GM12878 (cell line): ENCODE results near the gene ATF6B. TPM values are rescaled to one million over a fixed set of nuclear protein-coding genes. Genes with fewer than 3 reads are reported as not detected.

Experiments
- ATAC-seq: fragments of 200-7000 bp; cut with Tn5 transposase; 3 replicates; pipeline ENCODE4 v1.9.1; 2020; ENCODE audit warnings: mild to moderate bottlenecking, moderate library complexity
- BruUV-seq: library from RNA; stranded (reverse); fragments of 400-500 nt; replicated peaks from 2 replicates; lab custom pipeline; 2021; lab: Mats Ljungman, UMichigan
- CTCF ChIA-PET: fragments of 300-600 bp; sonication (Branson Sonifier 250); formaldehyde crosslinking; extraction: SDS; loops from one replicate; lab custom pipeline; 2021; ENCODE audit warnings: inconsistent platforms; lab: Yijun Ruan, JAX
- POLR2A ChIA-PET: fragments of 350-600 bp; formaldehyde crosslinking; extraction: SDS; loops from one replicate; lab custom pipeline; 2021; ENCODE audit warnings: inconsistent platforms; lab: Charles Lee
- RAD21 ChIA-PET: fragments of 300-600 bp; sonication (Branson Sonifier 250); formaldehyde crosslinking; loops from one replicate; lab custom pipeline; 2023; ENCODE audit warnings: antibody characterized with exemption; ENCODE audit not compliant: unreplicated experiment; lab: Charles Lee
- SMC1A ChIA-PET: fragments of 300-600 bp; sonication (Branson Sonifier 250); formaldehyde crosslinking; loops from one replicate; lab custom pipeline; 2023; ENCODE audit not compliant: unreplicated experiment, uncharacterized antibody; lab: Charles Lee
- DNase-seq: peaks from one replicate; pipeline ENCODE4 v3.0.0-alpha.2; 2011; ENCODE audit warnings: low read depth, low spot score
- FAIRE-seq: peaks from 3 replicates; lab custom pipeline; 2011; peaks lifted over from hg19 to GRCh38; lab: Jason Lieb, UNC
- H2AFZ ChIP-seq: 2 replicates; pipeline ENCODE4 v1.6.0; 2011; ENCODE audit warnings: low read depth, low read length, control low read depth; ENCODE audit not compliant: control insufficient read depth
- H3K27ac ChIP-seq: 2 replicates; pipeline ENCODE4 v1.5.1; 2011; ENCODE audit warnings: control low read depth; ENCODE audit not compliant: control insufficient read depth, insufficient read depth
- H3K27me3 ChIP-seq, 2 experiments: replicated peaks in 1 of 2; 2 replicates each; pipeline versions ENCODE4 v1.6.0 to v1.6.1; 2011; ENCODE audit warnings: low read length in 1 of 2; ENCODE audit not compliant: control insufficient read depth in 2 of 2, insufficient read depth in 2 of 2
- H3K36me3 ChIP-seq, 2 experiments: 2 replicates each; pipeline ENCODE4 v1.5.1; 2011; ENCODE audit warnings: low read length in 1 of 2; ENCODE audit not compliant: control insufficient read depth in 2 of 2, insufficient read depth in 2 of 2
- H3K4me1 ChIP-seq: 2 replicates; pipeline ENCODE4 v1.6.1; 2011; ENCODE audit warnings: mild to moderate bottlenecking, low read length, moderate library complexity, mixed read lengths; ENCODE audit not compliant: control insufficient read depth, insufficient read depth
- H3K4me2 ChIP-seq: 2 replicates; pipeline ENCODE4 v1.6.0; 2011; ENCODE audit warnings: control low read depth; ENCODE audit not compliant: control insufficient read depth, insufficient read depth
- H3K4me3 ChIP-seq: fragments of 200-600 bp; sonication (generic); 2 replicates; pipeline ENCODE4 v1.5.1; 2016
- H3K79me2 ChIP-seq: 2 replicates; pipeline ENCODE4 v1.6.0; 2011; ENCODE audit warnings: low read length; ENCODE audit not compliant: control insufficient read depth, insufficient read depth
- H3K9ac ChIP-seq: 2 replicates; pipeline ENCODE4 v1.8.0; 2011; ENCODE audit warnings: low read length, control low read depth, mixed read lengths; ENCODE audit not compliant: control insufficient read depth, insufficient read depth
- H3K9me3 ChIP-seq: replicated peaks from 3 replicates; pipeline ENCODE4 v1.5.1; 2011; ENCODE audit warnings: mild to moderate bottlenecking, low read length; ENCODE audit not compliant: control insufficient read depth, insufficient read depth
- H4K20me1 ChIP-seq: 2 replicates; pipeline ENCODE4 v1.6.0; 2011; ENCODE audit not compliant: control insufficient read depth, insufficient read depth
- BCLAF1 ChIP-seq: fragments of 450-650 bp; IDR thresholded peaks from 2 replicates; pipeline ENCODE4 v1.6.1; 2017; ENCODE audit warnings: antibody characterized with exemption, mild to moderate bottlenecking, moderate library complexity
- CHD1 ChIP-seq: IDR thresholded peaks from 2 replicates; pipeline ENCODE4 v1.6.1; 2012; ENCODE audit warnings: low read depth, low read length, improper control_type of control experiment
- CHD2 ChIP-seq: IDR thresholded peaks from 2 replicates; pipeline ENCODE4 v1.6.1; 2011; ENCODE audit warnings: low read depth, low read length, improper control_type of control experiment, borderline replicate concordance
- HCFC1 ChIP-seq: fragments of 150-350 bp; IDR thresholded peaks from 2 replicates; pipeline ENCODE4 v1.6.1; 2014; ENCODE audit warnings: low read length
- JUND ChIP-seq: IDR thresholded peaks from 2 replicates; pipeline ENCODE4 v1.6.1; 2012; ENCODE audit warnings: low read depth, mild to moderate bottlenecking, low read length, improper control_type of control experiment, moderate library complexity
- KLF5 ChIP-seq: fragments of 450-650 bp; IDR thresholded peaks from 2 replicates; pipeline ENCODE4 v1.6.1; 2014; ENCODE audit warnings: mild to moderate bottlenecking; ENCODE audit not compliant: partially characterized antibody
- MEF2B ChIP-seq: fragments of 450-650 bp; IDR thresholded peaks from 2 replicates; pipeline ENCODE4 v1.6.1; 2018; ENCODE audit warnings: mild to moderate bottlenecking, moderate library complexity; ENCODE audit not compliant: partially characterized antibody, poor library complexity, severe bottlenecking
- NFXL1 ChIP-seq: fragments of 450-650 bp; IDR thresholded peaks from 2 replicates; pipeline ENCODE4 v1.6.1; 2017; ENCODE audit warnings: antibody characterized with exemption, mild to moderate bottlenecking, borderline replicate concordance
- NR2C1 ChIP-seq: fragments of 450-650 bp; IDR thresholded peaks from 2 replicates; pipeline ENCODE4 v1.6.1; 2017; ENCODE audit warnings: antibody characterized with exemption, mild to moderate bottlenecking, moderate library complexity
- RFX5 ChIP-seq: IDR thresholded peaks from 2 replicates; pipeline ENCODE4 v1.6.1; 2011; ENCODE audit warnings: low read depth, low read length, improper control_type of control experiment
- SIN3A ChIP-seq: IDR thresholded peaks from 2 replicates; pipeline ENCODE4 v1.6.1; 2012; ENCODE audit warnings: low read depth, low read length, improper control_type of control experiment
- SMC3 ChIP-seq: IDR thresholded peaks from 2 replicates; pipeline ENCODE4 v1.6.1; 2011; ENCODE audit warnings: low read length, improper control_type of control experiment, borderline replicate concordance
- TAF1 ChIP-seq: IDR thresholded peaks from 2 replicates; pipeline ENCODE4 v1.6.1; 2011; ENCODE audit warnings: mild to moderate bottlenecking, low read depth, low read length, borderline replicate concordance
- WGBS: methylation state at CpG from one replicate; pipeline ENCODE4 v1.1.6; 2016; ENCODE audit warnings: low lambda C conversion rate; ENCODE audit not compliant: insufficient replicate concordance, insufficient coverage; ENCODE audit errors: missing lambda C conversion rate; 5-methylcytosine and 5-hydroxymethylcytosine counted together
- in situ Hi-C: fragments of 300-500 bp; cut with MboI; formaldehyde crosslinking; loops from 9 replicates; pipeline ENCODE4 v1.14.3; 2018; ENCODE audit warnings: mixed read lengths
- intact Hi-C: fragments of 100-400 bp; cut with micrococcal nuclease; formaldehyde crosslinking; loops from one replicate; pipeline ENCODE4 v1.14.2; 2022; ENCODE audit not compliant: unreplicated experiment
- polyA plus RNA-seq, 11 experiments: library from polyadenylated mRNA; depleted of rRNA in 4 of 11; unstranded in 6 of 11; stranded (reverse) in 5 of 11; fragments of >200 nt; fragmentation: Nextera tagmentation in 4 of 11; fragmentation: Illumina TruSeq in 1 of 11; extraction: Ambion mirVana in 4 of 11; extraction: Trizol in 1 of 11; gene quantifications; 1 replicate in 1 of 11; 2 replicates in 10 of 11; pipeline versions ENCODE4 v1.2.1 to v1.2.3, GENCODE V29; 2011 to 2016; ENCODE audit warnings: inconsistent platforms in 2 of 11, missing spikeins in 2 of 11, low read depth in 1 of 11
- total RNA-seq, 4 experiments: library from RNA; depleted of rRNA in 3 of 4; stranded (reverse); fragments of >200 nt in 3 of 4; fragmentation: Illumina TruSeq in 1 of 4; extraction: Trizol in 1 of 4; gene quantifications; 2 replicates each; pipeline versions ENCODE4 v1.2.1 to v1.2.3, GENCODE V29; 2013 to 2021
- TF ChIP-seq, protein P1 (sequence below): IDR thresholded peaks from 2 replicates; pipeline ENCODE4 v1.6.1; 2011; ENCODE audit warnings: low read depth, mild to moderate bottlenecking, low read length, moderate library complexity, borderline replicate concordance; ENCODE audit errors: extremely low read depth
- TF ChIP-seq, protein P2 (sequence below): fragments of 450-650 bp; IDR thresholded peaks from 2 replicates; pipeline ENCODE4 v1.6.1; 2016; ENCODE audit warnings: mild to moderate bottlenecking

The ATF6B gene
- total and polyA plus RNA-seq, 10 of the 15 experiments (the other 5 are each of a cell fraction or from before 2014, with no cell fraction given), result 13.6 to 83.9 (median 44.0) TPM

DNA sequence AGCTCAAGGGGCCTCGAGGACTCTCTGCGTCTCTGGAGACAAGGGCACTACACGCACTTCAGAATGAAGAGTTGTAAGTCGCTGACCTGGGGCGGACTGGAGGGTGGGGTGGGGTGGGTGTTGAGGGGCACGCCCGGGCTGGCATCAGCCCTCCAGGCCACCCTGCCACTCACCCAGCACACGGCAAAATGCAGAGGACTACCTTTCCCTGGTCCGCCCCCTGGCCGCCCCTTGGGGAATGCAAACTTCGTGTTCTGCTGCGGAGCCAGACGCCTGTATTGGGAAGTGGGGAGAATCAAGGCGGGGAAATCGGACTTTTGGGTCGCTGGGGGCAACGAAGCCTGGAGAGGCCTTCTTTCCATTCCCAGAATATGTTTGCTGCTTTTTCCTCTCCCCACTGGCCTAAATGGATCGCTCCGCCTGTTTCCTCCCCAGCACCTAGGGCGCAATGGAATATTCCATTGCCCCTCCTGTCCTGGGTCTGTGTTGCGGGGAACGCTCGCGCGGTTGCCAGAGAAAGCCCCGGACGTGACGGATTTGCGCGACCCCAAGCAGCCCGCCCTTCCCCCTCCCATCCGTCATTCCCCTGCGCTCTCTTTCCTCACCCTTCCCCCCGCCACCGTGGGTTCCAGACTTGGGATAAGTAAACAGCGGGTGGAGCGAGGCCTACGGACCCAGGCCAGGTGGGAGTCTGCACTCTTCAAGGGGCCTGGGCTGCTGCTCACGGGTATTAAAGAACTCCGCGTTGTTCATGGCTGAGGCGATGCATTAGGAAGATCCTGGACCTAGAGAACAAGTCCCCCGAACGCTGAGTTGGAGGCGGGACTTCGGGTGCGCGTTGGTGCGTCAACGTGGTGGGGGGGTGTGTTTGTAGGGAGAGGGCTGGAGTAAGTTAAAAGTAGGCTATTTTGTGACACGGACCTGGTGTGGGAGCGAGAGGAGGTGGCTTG is 25.8 kb upstream of the ATF6B start, which contains the start of gene PPT2:
Gene PPT2 (plus strand): TSS at position 578 of the 950 bp plus-strand sequence. CDS start 454 bp downstream, outside the sequence.
- Histone ChIP-seq H3K4me1 (peaks cover 3% of the 10 kb centered on the region; the same call in 1 of the 2 replicates), H3K4me3 (peak within 1 kb of the TSS; percentile 94), H3K9ac (peak within 1 kb of the TSS; percentile 45), H3K27me3 (peaks cover 0 to 8% of the 10 kb centered on the region in 2 experiments), H3K4me2 (peak within 1 kb of the TSS; percentile 85), H3K9me3 (no peaks in the 10 kb centered on the region; the same call in 2 of the 3 replicates), H3K27ac (peak within 1 kb of the TSS; percentile 11; the same call in 1 of the 2 replicates), H3K36me3 (no peaks in the 10 kb centered on the region; a peak in 2 of 4 replicates), H2AFZ (peak within 1 kb of the TSS; percentile 77), H3K79me2 (no peaks in the 10 kb centered on the region), H4K20me1 (no peaks in the 10 kb centered on the region)
- SMC1A ChIA-PET, result interaction anchor here (1.0 to 1.1 kb wide), 2 partner anchors 35 to 42 kb away, joined by 4 to 5 read pairs; no protein-coding TSS in a partner anchor
- in situ Hi-C loops (no loop called here), intact Hi-C loops (loop anchor here (2.0 to 10.0 kb wide), 3 partner anchors 35 to 109 kb away; no protein-coding TSS in a partner anchor)
- TSS peak; percentile 87 for BruUV-seq
- POLR2A ChIA-PET, result interaction anchor here (0.7 to 1.0 kb wide), 2 partner anchors 25 to 183 kb away, joined by 3 to 7 read pairs; partner anchors contain the start of gene ATF6B
- RAD21 ChIA-PET, result interaction anchor here (1.0 to 1.3 kb wide), 2 partner anchors 35 to 42 kb away, joined by 4 to 5 read pairs; no protein-coding TSS in a partner anchor
- no peak for DNase-seq
- peak; percentile 79 for ATAC-seq
- peak; percentile 27 for FAIRE-seq
- 8% methylated on average over 45 of the region's 52 CpGs for WGBS
- CTCF ChIA-PET, result interaction anchor here (1.0 to 1.2 kb wide), 4 partner anchors 8 to 42 kb away, joined by 4 to 7 read pairs (median 6); partner anchors contain the start of gene FKBPL
- TF ChIP-seq CHD2 (peak; percentile 95), SIN3A (peak; percentile 78), HCFC1 (peak; percentile 59; the same call in 1 of the 2 replicates), NR2C1 (no peak; the same call in 1 of the 2 replicates), KLF5 (peak; percentile 93), TAF1 (no peak), SMC3 (0 out of 2 replicates have a peak, but pooled peaks have one; percentile 8), NFXL1 (no peak), MEF2B (peak; percentile 76), CHD1 (peak; percentile 96), BCLAF1 (peak; percentile 80), RFX5 (no peak), JUND (peak; percentile 93)
- TF ChIP-seq, protein P1, sequence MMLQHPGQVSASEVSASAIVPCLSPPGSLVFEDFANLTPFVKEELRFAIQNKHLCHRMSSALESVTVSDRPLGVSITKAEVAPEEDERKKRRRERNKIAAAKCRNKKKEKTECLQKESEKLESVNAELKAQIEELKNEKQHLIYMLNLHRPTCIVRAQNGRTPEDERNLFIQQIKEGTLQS, result 0 out of 2 replicates have a peak, but pooled peaks have one; percentile 44
- TF ChIP-seq, protein P2, sequence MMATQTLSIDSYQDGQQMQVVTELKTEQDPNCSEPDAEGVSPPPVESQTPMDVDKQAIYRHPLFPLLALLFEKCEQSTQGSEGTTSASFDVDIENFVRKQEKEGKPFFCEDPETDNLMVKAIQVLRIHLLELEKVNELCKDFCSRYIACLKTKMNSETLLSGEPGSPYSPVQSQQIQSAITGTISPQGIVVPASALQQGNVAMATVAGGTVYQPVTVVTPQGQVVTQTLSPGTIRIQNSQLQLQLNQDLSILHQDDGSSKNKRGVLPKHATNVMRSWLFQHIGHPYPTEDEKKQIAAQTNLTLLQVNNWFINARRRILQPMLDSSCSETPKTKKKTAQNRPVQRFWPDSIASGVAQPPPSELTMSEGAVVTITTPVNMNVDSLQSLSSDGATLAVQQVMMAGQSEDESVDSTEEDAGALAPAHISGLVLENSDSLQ, result no peak; the same call in 1 of the 2 replicates
